SK-N-SH (cell line): Measurements from ENCODE around the gene PKP2.

Experiments used
- CTCF ChIP-seq: fragments of 200-600 bp; sonication (generic); IDR thresholded peaks from 2 replicates; pipeline ENCODE4 v1.6.1; 2017; ENCODE audit warnings: antibody characterized with exemption, mild to moderate bottlenecking, moderate library complexity
- EP300 ChIP-seq, 2 experiments: IDR thresholded peaks; 2 replicates each; pipeline versions ENCODE4 v1.4.0 to v1.6.1; 2012; ENCODE audit warnings: borderline replicate concordance in 1 of 2, low read depth in 1 of 2, low read length in 1 of 2
- TAF1 ChIP-seq: IDR thresholded peaks from 2 replicates; pipeline ENCODE4 v1.6.1; 2012; ENCODE audit warnings: low read depth, mild to moderate bottlenecking, low read length, moderate library complexity, borderline replicate concordance

DNA sequence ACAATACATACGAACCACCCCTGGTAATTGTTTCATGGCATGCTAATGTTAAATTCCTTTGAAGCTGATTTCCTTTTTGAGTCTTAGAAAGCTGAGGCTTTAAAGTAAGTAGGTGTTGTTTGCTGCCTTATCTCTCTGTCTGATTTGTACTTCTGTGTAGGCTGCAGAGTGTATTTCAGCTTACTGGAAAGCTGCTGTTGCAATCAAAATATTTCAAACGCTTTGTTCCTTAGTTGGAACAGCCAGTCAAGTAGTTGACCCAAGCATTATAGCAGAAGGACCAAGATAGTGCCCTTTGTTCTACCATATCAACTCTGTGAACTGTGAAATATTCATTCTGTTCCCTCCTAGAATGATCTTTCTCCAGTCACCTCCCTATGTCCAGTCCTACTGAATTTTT is 3.1 kb downstream of the PKP2 start:
- TF ChIP-seq CTCF (no peak), TAF1 (no peak), EP300 (IDR thresholded peaks at IDR 0.05; ENCODE audit: borderline replicate concordance in 1 of 2, low read depth in 1 of 2, low read length in 1 of 2) (no peak)
